ENCODE data around the gene UBE2S.

UBE2S gene

DNA sequence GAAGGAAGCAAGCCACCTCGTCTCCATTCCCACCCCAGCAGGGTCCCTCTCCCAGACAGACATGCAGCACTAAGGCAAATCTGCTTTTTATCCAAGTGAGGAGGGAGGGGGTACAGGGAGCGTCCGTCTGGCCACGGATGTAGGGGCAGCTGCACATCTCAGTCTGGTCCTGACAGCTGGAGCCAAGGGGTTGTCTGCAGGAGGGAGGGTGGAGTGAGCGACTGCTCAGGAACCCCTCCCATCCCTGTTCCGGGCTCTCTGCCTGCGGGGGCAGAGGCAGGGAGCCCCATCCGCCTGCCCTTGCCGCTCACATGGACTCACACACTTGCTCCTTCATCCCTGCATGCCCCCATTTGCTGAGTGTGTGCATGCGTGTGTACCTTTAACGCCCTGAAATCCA is 28.4 kb downstream of the UBE2S start:
- TF ChIP-seq, protein P1, sequence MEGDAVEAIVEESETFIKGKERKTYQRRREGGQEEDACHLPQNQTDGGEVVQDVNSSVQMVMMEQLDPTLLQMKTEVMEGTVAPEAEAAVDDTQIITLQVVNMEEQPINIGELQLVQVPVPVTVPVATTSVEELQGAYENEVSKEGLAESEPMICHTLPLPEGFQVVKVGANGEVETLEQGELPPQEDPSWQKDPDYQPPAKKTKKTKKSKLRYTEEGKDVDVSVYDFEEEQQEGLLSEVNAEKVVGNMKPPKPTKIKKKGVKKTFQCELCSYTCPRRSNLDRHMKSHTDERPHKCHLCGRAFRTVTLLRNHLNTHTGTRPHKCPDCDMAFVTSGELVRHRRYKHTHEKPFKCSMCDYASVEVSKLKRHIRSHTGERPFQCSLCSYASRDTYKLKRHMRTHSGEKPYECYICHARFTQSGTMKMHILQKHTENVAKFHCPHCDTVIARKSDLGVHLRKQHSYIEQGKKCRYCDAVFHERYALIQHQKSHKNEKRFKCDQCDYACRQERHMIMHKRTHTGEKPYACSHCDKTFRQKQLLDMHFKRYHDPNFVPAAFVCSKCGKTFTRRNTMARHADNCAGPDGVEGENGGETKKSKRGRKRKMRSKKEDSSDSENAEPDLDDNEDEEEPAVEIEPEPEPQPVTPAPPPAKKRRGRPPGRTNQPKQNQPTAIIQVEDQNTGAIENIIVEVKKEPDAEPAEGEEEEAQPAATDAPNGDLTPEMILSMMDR (IDR thresholded peaks at IDR 0.05; ENCODE audit: low read depth, low read length) = no peak
- TF ChIP-seq, protein P2, sequence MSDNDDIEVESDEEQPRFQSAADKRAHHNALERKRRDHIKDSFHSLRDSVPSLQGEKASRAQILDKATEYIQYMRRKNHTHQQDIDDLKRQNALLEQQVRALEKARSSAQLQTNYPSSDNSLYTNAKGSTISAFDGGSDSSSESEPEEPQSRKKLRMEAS (IDR thresholded peaks at IDR 0.05; ENCODE audit: low read depth, low read length) = no peak
- TF ChIP-seq POLR2A (IDR thresholded peaks at IDR 0.05; ENCODE audit: extremely low read depth, insufficient read length) = no peak
- no peak for TF ChIP-seq MYC (IDR thresholded peaks at IDR 0.05; ENCODE audit: low read depth, low read length)
- H3K4me3 ChIP-seq (ENCODE audit: low read depth, low read length) = no peak overlapping the region
- no peak for DNase-seq (ENCODE audit: low read depth)

DNA sequence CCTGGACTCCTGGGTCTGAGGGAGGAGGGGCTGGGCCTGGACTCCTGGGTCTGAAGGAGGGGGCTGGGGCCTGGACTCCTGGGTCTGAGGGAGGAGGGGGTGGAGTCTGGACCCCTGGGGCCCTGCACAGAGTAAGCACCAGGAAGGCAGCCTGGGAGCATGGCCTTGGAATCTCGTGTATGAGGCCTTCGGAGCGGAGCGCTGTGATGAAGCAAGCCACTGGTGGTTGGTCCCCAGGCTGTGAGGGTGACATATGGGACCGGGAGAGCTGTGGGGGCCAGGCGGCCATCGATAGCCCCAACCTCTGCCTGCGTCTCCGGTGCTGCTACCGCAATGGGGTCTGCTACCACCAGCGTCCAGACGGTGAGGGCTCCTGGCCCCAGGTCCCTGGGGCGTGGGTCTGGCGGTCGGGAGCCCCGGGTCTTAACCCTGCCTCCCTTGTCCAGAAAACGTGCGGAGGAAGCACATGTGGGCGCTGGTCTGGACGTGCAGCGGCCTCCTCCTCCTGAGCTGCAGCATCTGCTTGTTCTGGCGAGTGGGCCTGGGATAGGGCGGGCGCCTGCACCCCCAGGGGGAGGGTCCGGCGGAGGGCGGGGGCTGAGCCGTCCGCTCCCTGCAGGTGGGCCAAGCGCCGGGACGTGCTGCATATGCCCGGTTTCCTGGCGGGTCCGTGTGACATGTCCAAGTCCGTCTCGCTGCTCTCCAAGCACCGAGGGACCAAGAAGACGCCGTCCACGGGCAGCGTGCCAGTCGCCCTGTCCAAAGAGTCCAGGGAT is 30.0 kb downstream of the UBE2S start:
- DNase-seq (ENCODE audit: low read depth) = no peak
- no peak for TF ChIP-seq POLR2A (IDR thresholded peaks at IDR 0.05; ENCODE audit: extremely low read depth, insufficient read length)
- no peak for TF ChIP-seq MYC (IDR thresholded peaks at IDR 0.05; ENCODE audit: low read depth, low read length)
- TF ChIP-seq, protein P1 (IDR thresholded peaks at IDR 0.05; ENCODE audit: low read depth, low read length) = no peak
- H3K4me3 ChIP-seq (ENCODE audit: low read depth, low read length) = no peak overlapping the region

DNA sequence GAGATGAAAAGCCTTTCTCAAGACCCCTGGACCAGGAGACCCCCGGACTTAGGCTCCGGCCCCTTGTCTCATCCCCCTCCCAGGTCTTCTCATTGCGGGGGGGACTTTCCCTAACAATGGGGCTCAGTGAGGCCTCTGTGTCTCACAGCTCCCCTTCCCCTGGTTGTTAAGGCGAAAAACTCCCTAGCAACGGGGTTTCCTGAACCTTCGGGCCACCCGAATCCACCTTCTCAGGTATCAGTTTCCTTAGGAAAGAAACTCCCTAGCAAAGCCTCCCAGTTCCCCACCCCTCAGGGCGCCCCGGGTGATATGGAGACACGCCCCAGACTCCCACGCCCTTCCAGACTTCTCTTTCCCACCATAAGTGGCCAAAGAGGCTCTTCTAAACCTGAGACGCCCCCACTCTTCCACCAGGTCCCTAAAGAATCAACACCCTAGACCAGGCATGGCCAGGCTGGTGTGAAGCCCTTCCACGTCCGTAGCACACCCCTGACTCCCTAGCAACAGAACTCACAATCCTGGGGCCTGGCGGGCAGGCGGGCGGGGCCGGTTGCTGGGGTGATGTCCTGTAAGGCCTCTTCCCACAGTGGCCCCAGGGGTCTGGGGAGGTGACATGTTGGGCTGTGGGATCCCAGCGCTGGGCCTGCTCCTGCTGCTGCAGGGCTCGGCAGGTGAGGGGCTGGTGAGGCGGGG is 31.2 kb downstream of the UBE2S start, which contains the start of gene TMEM190:
TMEM190 (plus strand) TSS at position 586 of the 693 bp plus-strand sequence; CDS start at position 614, 28 bp downstream.
- TF ChIP-seq POLR2A (IDR thresholded peaks at IDR 0.05; ENCODE audit: extremely low read depth, insufficient read length) = no peak
- no peak for TF ChIP-seq MYC (IDR thresholded peaks at IDR 0.05; ENCODE audit: low read depth, low read length)
- TF ChIP-seq, protein P2 (IDR thresholded peaks at IDR 0.05; ENCODE audit: low read depth, low read length) = no peak
- TF ChIP-seq, protein P1 (IDR thresholded peaks at IDR 0.05; ENCODE audit: low read depth, low read length) = no peak
- no peak for DNase-seq (ENCODE audit: low read depth)
- H3K4me3 ChIP-seq (ENCODE audit: low read depth, low read length) = no peak within 1 kb of the TSS

DNA sequence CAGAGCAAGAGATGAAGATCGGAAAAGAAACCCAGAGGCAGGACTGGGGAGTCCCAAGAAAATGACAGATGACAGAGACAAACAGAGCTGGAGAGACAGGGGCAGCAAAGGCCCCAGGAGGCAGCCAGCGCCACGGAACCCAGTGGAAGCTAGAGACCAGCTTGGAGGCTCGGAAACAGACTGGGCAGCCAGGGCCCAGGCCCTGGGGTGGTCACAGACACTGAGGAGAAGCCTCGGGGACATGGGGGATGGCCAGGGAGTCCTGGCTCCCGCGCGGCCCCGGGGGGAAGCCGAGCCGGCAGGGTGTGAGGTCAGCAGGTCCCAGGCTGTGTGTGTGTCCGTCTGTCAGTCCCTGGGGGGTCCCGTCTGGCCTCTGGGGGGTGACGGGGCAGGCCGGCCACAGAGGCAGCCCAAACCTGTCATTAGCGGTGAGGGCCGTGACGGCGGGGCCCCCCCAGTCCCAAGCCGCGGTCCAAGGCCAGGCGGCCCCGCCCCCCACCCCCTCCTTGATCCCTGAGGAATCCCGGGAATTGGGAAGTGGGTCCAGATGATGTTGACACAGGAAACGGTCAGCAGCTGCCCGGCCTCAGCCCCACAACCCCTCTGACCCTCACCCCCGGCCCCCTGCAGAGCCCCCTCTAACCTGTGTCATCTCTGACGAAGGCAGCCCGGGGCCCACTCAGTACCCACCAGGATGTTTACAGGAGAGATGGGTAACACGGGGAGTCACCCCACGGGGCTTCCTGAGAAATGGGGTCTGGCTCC is 33.4 kb downstream of the UBE2S start:
- TF ChIP-seq POLR2A (IDR thresholded peaks at IDR 0.05; ENCODE audit: extremely low read depth, insufficient read length) (no peak), MYC (IDR thresholded peaks at IDR 0.05; ENCODE audit: low read depth, low read length) (no peak)
- TF ChIP-seq, protein P2 (IDR thresholded peaks at IDR 0.05; ENCODE audit: low read depth, low read length) = no peak
- TF ChIP-seq, protein P1 (IDR thresholded peaks at IDR 0.05; ENCODE audit: low read depth, low read length) = no peak
- DNase-seq (ENCODE audit: low read depth) = no peak
- no peak overlapping the region for H3K4me3 ChIP-seq (ENCODE audit: low read depth, low read length)

DNA sequence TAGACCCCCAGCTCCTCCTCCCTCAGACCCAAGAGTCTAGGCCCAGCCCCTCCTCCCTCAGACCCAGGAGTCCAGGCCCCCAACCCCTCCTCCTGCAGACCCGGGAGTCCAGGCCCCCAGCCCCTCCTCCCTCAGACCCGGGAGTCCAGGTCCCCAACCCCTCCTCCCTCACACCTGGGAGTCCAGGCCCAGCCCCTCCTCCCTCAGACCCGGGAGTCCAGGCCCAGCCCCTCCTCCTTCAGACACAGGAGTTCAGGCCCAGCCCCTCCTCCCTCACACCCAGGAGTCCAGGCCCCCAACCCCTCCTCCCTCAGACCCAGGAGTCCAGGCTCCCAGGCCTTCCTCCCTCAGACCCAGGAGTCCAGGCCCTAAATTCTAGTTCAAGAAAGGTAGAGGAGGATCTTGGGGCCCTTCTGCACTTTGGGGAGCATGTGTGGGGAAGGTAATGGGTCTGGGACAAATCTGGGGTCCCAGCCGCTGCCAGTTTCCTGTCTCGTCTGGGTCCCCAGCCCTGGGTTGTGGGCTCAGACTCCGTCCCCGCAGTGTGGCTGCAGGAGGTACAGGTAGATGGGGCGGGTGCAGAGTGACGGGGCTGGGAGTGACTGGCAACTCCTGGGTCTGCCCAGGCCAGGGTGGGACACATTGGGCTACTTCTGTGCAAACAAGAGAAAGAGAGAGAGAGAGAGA is 34.1 kb downstream of the UBE2S start:
- TF ChIP-seq, protein P2 (IDR thresholded peaks at IDR 0.05; ENCODE audit: low read depth, low read length) = no peak
- TF ChIP-seq, protein P1 (IDR thresholded peaks at IDR 0.05; ENCODE audit: low read depth, low read length) = no peak
- TF ChIP-seq POLR2A (IDR thresholded peaks at IDR 0.05; ENCODE audit: extremely low read depth, insufficient read length) (no peak), MYC (IDR thresholded peaks at IDR 0.05; ENCODE audit: low read depth, low read length) (no peak)
- H3K4me3 ChIP-seq (ENCODE audit: low read depth, low read length) = no peak overlapping the region

More for the DNA sequence above, 34.1 kb downstream of the UBE2S start:
- DNase-seq (ENCODE audit: low read depth) = no peak

All from NB4 (cell line).